ENCODE results near the gene CBLB. TPM values are rescaled to one million over a fixed set of nuclear protein-coding genes. Genes with fewer than 3 reads are reported as not detected.

CBLB gene
- total RNA-seq, 2 experiments from 2014 or later = 104 to 113 TPM

DNA sequence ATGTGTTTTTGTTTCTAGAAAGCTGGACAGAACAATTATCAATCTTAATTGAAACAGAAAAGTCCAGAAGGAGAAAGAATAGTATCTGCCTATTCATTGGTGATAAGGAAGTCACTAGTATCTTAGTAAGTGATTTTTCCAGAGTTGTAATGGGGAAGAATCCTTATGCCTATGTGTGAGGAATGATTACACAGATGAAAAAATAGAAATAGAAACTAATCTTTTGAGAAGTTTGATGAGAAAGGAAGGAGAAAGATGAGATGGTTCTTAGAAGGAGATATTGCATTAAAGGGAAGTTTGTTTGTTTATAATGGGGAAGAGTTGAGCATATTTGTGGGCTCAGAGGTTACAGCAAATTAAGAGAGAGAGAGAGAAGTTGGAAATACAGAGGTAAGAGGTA, 42.7 kb upstream of the CBLB start:
- Mint-ChIP-seq H3K9me3 (peaks cover 18% of the 10 kb centered on the region), H3K36me3 (ENCODE audit: low read depth) (peaks cover 6% of the 10 kb centered on the region), H3K27me3 (no peaks in the 10 kb centered on the region), H3K4me3 (no peak overlapping the region), H3K4me1 (ENCODE audit: low read depth) (peaks cover 11% of the 10 kb centered on the region), H3K27ac (no peak overlapping the region)
- ATAC-seq (no peak), DNase-seq (no peak)
- TF ChIP-seq, protein P1, sequence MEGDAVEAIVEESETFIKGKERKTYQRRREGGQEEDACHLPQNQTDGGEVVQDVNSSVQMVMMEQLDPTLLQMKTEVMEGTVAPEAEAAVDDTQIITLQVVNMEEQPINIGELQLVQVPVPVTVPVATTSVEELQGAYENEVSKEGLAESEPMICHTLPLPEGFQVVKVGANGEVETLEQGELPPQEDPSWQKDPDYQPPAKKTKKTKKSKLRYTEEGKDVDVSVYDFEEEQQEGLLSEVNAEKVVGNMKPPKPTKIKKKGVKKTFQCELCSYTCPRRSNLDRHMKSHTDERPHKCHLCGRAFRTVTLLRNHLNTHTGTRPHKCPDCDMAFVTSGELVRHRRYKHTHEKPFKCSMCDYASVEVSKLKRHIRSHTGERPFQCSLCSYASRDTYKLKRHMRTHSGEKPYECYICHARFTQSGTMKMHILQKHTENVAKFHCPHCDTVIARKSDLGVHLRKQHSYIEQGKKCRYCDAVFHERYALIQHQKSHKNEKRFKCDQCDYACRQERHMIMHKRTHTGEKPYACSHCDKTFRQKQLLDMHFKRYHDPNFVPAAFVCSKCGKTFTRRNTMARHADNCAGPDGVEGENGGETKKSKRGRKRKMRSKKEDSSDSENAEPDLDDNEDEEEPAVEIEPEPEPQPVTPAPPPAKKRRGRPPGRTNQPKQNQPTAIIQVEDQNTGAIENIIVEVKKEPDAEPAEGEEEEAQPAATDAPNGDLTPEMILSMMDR (IDR thresholded peaks at IDR 0.05) = no peak
- ChIA-PET CTCF (no interaction called here), POLR2A (no interaction called here)
- intact Hi-C loops (cut with micrococcal nuclease) = no loop called here

DNA sequence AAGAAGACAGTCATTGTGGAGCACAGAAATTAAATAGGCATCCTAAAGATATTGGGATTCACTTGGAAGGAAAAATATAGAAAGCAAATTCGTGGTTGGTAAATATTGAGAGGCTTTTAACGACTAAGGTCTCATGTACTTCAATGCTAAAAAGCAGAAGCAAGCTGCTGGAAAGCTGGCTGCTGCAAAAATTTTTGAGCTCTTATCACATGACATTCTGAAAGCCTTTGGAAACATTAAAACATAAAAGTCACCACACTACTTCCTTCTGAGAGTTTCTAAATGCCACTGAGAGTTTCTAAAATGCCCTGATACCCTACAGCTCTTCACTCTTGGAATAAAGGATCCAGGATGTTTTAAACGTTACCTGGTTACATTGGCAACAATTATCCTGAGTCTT, 39.0 kb upstream of the CBLB start:
- H3K27me3 Mint-ChIP-seq = no peaks in the 10 kb centered on the region
- H3K36me3 Mint-ChIP-seq (ENCODE audit: low read depth) = no peaks in the 10 kb centered on the region
- TF ChIP-seq, protein P1 (IDR thresholded peaks at IDR 0.05) = no peak
- DNase-seq (peak; percentile 10), ATAC-seq (no peak)
- no peak overlapping the region for H3K27ac Mint-ChIP-seq
- ChIA-PET POLR2A (no interaction called here), CTCF (interaction anchor here (0.8 kb wide), 1 partner anchor 14 kb away, joined by 3 read pairs; no protein-coding TSS in a partner anchor)
- no peak overlapping the region for H3K4me3 Mint-ChIP-seq
- H3K9me3 Mint-ChIP-seq = peaks cover 6% of the 10 kb centered on the region
- H3K4me1 Mint-ChIP-seq (ENCODE audit: low read depth) = peaks cover 11% of the 10 kb centered on the region
- intact Hi-C loops (cut with micrococcal nuclease) = no loop called here

DNA sequence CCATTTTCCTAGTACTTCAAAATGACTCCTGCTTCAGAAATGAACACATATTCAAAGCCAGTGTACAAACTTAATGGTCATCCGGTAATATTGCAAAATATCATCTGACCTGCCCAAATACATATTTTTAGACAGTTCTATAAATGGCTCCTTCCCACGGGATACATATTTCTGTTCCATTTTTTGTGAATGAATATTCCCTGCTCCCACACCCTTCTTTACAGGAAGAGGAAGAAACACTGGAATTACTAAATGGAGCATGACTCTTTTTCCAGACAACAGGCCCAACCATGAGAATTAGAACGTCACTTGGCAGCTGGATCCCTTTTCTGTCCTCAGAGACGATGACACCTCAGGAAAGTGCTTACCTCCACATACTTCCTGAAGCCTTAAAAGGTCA, 38.0 kb upstream of the CBLB start:
- H3K9me3 Mint-ChIP-seq = peaks cover 6% of the 10 kb centered on the region
- H3K4me3 Mint-ChIP-seq = no peak overlapping the region
- POLR2A ChIA-PET = no interaction called here
- H3K27me3 Mint-ChIP-seq = no peaks in the 10 kb centered on the region
- no peak overlapping the region for H3K27ac Mint-ChIP-seq
- ATAC-seq (no peak), DNase-seq (no peak)
- intact Hi-C loops (cut with micrococcal nuclease) = no loop called here
- CTCF ChIA-PET = no interaction called here
- H3K36me3 Mint-ChIP-seq (ENCODE audit: low read depth) = no peaks in the 10 kb centered on the region
- H3K4me1 Mint-ChIP-seq (ENCODE audit: low read depth) = peaks cover 11% of the 10 kb centered on the region
- TF ChIP-seq, protein P1 (IDR thresholded peaks at IDR 0.05) = no peak

DNA sequence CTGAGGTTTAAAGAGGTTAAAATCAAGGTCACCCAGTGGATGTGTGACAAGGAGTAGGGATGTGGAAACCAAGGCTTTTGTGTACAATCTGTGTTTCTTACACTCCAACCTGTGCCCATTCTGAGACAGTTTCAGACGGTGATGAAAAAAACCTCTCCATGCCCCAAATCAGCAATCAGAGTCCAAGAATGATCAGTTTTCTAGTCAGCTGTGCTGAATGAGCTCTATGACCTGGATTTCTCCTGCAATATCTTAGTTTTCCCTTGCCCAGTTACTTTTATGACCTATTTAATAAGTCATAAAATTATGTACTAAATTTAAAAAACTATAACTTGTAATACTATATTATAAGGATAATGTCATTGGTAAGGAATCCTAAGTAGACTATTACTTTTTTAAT, 37.5 kb upstream of the CBLB start:
- ChIA-PET POLR2A (no interaction called here), CTCF (no interaction called here)
- ATAC-seq (no peak), DNase-seq (no peak)
- Mint-ChIP-seq H3K4me3 (no peak overlapping the region), H3K27ac (no peak overlapping the region), H3K36me3 (ENCODE audit: low read depth) (no peaks in the 10 kb centered on the region), H3K27me3 (no peaks in the 10 kb centered on the region), H3K4me1 (ENCODE audit: low read depth) (peaks cover 11% of the 10 kb centered on the region), H3K9me3 (peaks cover 6% of the 10 kb centered on the region)
- intact Hi-C loops (cut with micrococcal nuclease) = no loop called here
- TF ChIP-seq, protein P1 (IDR thresholded peaks at IDR 0.05) = no peak

DNA sequence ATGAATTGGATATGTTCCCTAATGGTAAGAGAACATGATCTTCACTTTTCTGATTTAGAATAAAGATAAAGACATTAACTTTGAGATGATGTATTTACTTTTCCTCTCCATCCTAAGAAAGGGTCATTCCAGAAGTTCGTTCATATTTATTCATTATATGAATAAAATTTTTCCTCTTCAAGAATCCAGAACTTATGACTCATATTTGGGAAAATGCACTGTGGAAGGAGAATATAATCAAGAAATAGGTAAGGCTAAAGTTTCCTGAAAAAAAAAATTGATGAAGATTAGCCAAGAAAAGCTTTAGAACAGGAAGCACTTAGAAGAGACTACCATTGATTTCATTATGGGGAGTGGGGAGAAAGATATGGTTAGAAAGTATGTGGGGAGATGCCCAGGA, 36.5 kb upstream of the CBLB start:
- peaks cover 6% of the 10 kb centered on the region for H3K9me3 Mint-ChIP-seq
- DNase-seq = no peak
- CTCF ChIA-PET = no interaction called here
- H3K4me3 Mint-ChIP-seq = no peak overlapping the region
- POLR2A ChIA-PET = no interaction called here
- intact Hi-C loops (cut with micrococcal nuclease) = no loop called here
- no peak overlapping the region for H3K27ac Mint-ChIP-seq
- H3K4me1 Mint-ChIP-seq (ENCODE audit: low read depth) = peaks cover 11% of the 10 kb centered on the region
- ATAC-seq = no peak
- H3K27me3 Mint-ChIP-seq = no peaks in the 10 kb centered on the region
- TF ChIP-seq, protein P1 (IDR thresholded peaks at IDR 0.05) = no peak
- H3K36me3 Mint-ChIP-seq (ENCODE audit: low read depth) = no peaks in the 10 kb centered on the region

Data from activated CD8-positive, alpha-beta T cell treated with anti-CD3 and anti-CD28 coated beads for 36 hours (primary cell).